Activated CD4-positive, CD25-positive, alpha-beta regulatory T cell treated with anti-CD3 and anti-CD28 coated beads, Interleukin-2, amount 50 U/mL, for 24 hours (primary cell): ENCODE results near the gene PRR12.

Experiments
- ATAC-seq, 2 donors: fragments of 150-1000 bp; cut with Tn5 transposase; one replicate each; pipeline ENCODE4 v1.10.0; 2021; ENCODE audit warnings: mild to moderate bottlenecking in 1 of 2, moderate library complexity in 1 of 2

PRR12 gene

GRCh38 chr19:49560358-49560900 lies 30.6 kb upstream of the PRR12 start:
- ATAC-seq: no peak

GRCh38 chr19:49564616-49565045 lies 26.4 kb upstream of the PRR12 start:
- peak; percentile 92 to 93 for ATAC-seq

GRCh38 chr19:49565261-49565660 lies 25.7 kb upstream of the PRR12 start:
- no peak for ATAC-seq

GRCh38 chr19:49566302-49566701 lies 24.7 kb upstream of the PRR12 start:
- ATAC-seq: no peak

- ATAC-seq: peak; percentile 8 to 16
Observed at GRCh38 chr19:49567861-49568441, 23.0 kb upstream of the PRR12 start.

- ATAC-seq: peak; percentile 59 to 64
Observed at GRCh38 chr19:49570138-49570856, 20.7 kb upstream of the PRR12 start.

- ATAC-seq: no peak
Observed at GRCh38 chr19:49570997-49571676, 19.8 kb upstream of the PRR12 start.

GRCh38 chr19:49573009-49573408 lies 18.0 kb upstream of the PRR12 start:
- no peak for ATAC-seq

- ATAC-seq: no peak
Observed at GRCh38 chr19:49573425-49573824, 17.6 kb upstream of the PRR12 start.

- ATAC-seq: no peak
Observed at GRCh38 chr19:49574206-49574755, 16.7 kb upstream of the PRR12 start.

- no peak for ATAC-seq
Observed at GRCh38 chr19:49579193-49579592, 11.8 kb upstream of the PRR12 start.

GRCh38 chr19:49579947-49580263 lies 11.1 kb upstream of the PRR12 start:
- ATAC-seq: no peak

- peak; percentile 99 to 100 for ATAC-seq
Observed at GRCh38 chr19:49580264-49581006, 10.5 kb upstream of the PRR12 start, which contains the start of gene NOSIP. Gene NOSIP (minus strand): TSS chr19:49580556. CDS start chr19:49560691, 19,865 bp downstream.

- ATAC-seq: no peak
Observed at GRCh38 chr19:49581007-49581508, 9.9 kb upstream of the PRR12 start, which contains the start of gene PRRG2. Gene PRRG2 (plus strand): TSS chr19:49581316. CDS start chr19:49583220, 1,904 bp downstream.

- ATAC-seq: no peak
Observed at GRCh38 chr19:49583239-49583638, 7.7 kb upstream of the PRR12 start.

GRCh38 chr19:49585023-49585422 lies 6.0 kb upstream of the PRR12 start:
- no peak for ATAC-seq

- no peak for ATAC-seq
Observed at GRCh38 chr19:49587227-49587626, 3.8 kb upstream of the PRR12 start.

GRCh38 chr19:49588365-49589122 lies 2.4 kb upstream of the PRR12 start:
- ATAC-seq: peak; percentile 14 to 25

- no peak for ATAC-seq
Observed at GRCh38 chr19:49589502-49589905, 1.5 kb upstream of the PRR12 start.

GRCh38 chr19:49590071-49590970 lies 661 bp upstream of the PRR12 start:
- peak; percentile 69 to 71 for ATAC-seq
